ENCODE data around the gene RUNX3. TPM values are rescaled to one million over a fixed set of nuclear protein-coding genes. Genes with fewer than 3 reads are reported as not detected.
"Not testable (repeated sequence)": the region's sequence is repeated elsewhere in the genome, so short reads cannot be mapped to it uniquely, and the experiment has no call there.

Gene RUNX3
- polyA plus RNA-seq (2013, experiment 1 of 2; ENCODE audit: insufficient read length): 3.7 TPM
- 4.4 TPM for polyA plus RNA-seq (2013, experiment 2 of 2; ENCODE audit: insufficient read length)

DNA sequence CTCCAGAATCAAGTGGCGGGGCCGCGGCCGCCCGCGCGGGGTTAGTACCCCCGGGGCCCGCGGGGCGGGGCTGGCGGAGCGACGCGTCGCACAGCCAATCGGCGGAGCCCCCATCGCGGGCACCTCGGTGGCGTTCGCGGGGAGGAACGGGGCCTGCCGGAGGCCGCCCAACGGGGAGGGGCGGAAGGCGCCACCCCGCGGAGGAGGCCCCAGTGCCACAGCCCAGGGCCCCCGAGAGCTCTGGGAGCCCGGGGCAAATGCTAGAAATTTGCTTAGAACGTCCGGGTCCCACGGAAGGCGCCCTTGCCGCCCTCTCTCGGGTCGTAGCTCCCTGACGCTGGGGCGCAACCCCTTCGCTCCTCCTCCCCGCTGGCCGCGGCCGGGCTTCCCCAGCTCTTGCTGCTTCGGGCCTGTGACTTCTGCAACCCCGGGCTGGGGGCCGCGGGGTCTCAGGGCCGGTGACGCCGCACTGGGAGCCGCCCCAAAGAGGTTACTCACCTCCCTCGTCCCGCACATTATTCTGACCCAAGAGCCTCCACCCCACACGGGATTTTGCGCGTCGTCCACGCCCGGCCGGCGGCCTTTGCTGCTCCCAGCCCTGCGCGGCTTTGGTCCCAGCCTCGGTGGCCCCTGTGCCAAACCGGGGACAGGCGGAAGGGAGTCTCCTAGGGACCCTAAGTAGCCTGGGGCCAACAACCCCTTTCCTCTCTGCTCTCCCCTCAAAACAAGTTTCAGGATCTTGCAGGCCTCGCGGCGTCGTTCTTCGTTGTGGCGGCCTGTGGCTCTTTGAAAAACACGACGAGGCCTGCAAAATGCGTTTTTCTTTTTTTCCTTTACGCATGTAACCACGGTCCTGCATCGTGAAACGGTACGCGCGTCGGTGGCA is at the start of gene RUNX3:
RUNX3 (minus strand) TSS at position 17 of the 886 bp plus-strand sequence. CDS start 408 bp downstream, outside the sequence.
- peak; percentile 43 for DNase-seq

DNA sequence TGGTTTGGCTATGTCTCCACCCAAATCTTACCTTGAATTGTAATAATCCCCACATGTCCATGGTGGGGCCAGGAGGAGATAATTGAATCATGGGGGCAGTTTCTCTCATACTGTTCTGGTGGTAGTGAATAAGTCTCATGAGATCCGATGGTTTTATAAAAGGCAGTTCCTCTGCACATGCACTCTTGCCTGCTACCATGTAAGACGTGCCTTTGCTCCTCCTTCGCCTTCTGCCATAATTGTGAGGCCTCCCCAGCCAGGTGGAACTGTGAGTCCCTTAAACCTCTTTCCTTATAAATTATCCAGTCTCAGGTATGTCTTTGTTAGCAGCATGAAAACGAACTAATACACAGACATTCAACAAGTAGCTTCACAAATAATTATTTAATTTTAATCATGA is 49.2 kb upstream of the RUNX3 start:
- not testable (repeated sequence) for DNase-seq

DNA sequence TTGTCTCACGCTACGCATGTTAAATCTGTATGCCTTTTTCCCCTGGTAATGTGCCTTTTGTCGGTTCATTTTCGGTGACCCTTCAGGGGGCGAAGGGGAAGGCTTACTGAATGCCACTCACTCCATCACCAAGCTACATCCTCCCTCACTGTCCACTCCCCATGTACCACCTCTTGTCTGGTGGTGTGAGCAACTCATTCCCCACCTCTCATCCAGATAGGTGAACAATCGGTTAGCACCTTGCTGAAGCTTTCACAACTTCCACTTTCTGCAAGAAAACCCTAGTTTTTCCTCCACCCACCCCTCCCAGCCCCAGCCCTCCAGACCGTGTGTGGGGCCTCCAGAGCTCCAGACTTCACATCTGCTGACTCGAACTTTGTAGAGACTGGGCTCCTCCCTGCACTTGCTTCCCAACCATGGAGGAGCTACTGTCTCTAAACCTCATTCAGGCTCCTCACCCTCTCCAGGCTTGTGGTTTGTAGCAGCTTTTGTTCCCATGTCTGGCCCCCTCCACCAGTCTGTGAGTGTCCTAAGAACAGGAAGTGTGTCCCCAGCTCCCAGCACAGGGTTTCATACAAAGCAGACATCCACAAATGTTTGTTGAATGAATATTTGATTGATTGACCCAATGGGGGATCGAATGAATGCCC is 48.4 kb upstream of the RUNX3 start:
- no peak for DNase-seq

DNA sequence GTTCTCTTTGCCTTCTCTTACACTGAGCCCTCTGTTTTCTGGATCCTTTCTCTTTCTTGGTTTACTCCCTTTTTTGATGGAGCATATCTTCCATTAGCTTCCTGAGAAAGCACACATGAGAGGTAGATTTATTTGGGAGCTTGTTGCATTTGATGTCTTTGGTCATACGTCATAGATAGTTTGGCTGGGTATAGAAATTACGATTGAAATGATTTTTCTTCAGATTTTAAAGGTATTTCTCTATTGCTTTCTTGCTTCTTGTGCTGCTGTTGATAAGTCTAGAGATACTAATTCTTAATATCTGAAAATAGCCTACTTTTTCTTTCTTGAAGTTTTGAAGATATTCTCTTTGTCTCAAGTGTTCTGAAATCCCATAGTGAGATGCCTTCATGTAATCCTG is 45.3 kb upstream of the RUNX3 start:
- no peak for DNase-seq

DNA sequence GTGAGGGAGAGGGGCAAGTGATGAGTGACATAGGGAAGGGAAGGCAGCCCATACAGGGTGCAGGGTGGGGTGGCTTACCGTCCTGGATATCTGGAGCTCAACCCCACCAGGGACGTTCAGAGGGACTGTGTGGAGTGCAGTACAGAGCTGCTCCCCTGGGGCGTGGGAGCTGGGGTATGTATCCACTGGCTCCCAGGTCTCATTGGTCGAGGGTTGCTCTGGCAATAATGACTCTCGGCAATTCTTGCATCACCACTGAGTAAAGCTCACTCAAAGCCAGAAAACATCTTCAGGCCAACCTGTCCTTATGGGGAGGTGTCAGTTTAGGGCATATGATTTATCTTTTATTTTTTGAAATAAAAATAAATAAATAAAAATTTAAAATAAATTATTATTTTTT is 43.2 kb upstream of the RUNX3 start:
- DNase-seq: no peak

DNA sequence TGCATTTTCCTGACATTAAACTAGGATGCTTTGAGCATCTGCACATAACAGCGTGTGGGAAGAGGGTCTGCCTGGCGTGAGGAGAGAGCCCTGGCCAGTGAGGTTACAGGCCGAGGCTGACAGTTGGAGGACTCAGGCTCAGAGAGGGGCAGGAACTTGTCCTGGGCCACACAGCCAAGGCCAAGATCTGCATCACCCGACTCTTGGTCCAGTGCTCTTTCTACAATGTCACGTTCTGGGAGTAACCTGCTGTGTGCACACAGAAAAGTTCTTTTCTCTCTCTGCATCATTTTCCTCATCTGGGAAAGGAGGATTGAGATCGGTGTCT is 42.8 kb upstream of the RUNX3 start:
- no peak for DNase-seq

DNA sequence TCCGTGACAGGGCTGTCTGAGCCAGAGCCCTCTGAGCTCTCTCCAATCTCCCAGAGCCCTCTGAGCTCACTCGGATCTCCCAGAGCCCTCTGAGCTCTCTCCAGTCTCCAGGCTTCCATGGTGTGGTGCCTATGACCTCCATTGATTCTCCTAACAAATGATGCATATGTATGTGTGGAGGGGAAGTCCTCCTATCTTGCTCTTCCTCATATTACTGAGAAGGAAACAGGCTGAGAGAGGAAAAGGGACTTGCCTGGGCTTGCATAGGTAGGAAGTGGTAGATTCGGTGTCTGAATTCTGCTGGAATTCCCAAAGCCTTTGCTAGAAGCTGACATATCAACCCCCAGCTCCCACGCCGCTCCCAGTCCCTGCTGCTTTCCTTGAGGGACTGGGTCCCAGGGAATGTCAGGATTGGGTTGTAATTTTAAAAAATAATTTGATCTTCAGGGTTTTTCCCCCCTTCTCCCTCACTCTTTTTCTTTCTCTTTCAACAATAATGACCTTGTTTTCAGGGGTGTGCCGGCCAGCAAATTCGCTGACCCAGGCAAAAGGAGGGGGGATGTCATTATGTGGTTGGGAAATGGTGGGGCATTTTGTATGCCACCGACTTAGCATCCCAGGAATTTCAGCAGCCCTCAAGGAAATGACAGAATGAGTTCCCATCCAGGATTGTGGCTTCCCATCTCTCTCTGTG is 42.3 kb upstream of the RUNX3 start:
- no peak for DNase-seq

DNA sequence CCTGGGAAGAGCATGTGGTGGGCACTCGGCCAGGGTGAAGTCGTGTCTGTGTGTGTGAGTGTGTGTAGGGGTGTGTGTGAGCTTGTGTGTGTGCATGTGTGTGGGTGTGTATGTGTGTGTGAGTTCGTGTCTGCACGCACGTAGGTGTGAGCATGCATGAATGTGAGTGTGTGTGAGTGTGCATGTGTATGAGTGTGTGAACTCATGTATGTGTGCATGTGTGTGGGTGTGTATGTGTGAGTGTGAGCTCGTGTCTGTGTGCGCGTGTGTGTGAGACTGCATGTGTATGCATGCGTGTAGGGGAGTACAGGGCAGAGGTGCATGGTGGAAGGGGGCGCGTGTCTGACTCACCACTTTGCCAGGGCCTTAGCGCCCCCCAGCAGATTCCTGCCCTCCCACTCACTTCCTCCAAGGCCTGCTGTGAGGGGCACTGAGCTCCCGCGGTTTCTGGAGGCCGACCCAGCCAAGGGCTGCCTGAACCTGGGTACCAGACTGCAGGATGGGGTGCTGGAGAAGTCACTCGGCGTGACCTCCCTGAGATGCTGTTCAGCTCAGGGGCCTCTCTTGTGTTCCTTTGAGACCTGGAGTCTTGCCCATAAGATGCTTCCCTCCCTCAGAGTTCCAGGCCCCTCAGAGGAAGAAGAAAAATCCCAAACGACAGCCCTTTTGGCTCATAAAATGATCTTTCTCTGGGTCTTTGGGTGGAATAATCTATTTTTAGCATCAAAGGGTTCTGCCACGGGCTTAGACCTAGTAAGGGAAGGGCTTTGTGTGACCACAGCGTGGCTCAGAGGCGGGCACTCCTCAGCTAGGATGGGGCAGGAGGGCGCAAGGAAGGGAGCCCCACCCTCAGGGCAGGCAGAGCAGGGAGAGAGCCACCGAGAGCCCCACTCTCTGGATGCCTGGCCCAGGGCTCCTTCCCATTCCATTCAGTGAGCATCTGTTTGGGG is 41.1 kb upstream of the RUNX3 start:
- peak; percentile 35 for DNase-seq

DNA sequence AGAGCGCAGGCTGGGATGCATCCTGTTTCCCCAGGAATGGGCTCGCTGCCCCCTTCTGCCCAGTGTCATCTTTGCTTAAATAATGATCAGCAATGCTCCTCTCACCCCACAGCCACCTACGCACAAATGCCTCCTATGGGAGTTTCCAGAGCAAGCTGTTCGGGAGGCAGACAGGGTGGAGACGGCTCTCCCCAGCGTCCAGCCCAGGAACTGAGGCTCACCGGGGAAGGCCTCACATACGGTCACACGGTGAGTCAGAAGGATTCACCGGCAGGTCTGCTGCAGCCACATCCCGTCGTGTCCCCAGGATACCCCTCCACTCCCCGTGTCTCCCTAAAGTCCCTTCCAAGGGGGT is 40.3 kb upstream of the RUNX3 start:
- DNase-seq: peak; percentile 65

DNA sequence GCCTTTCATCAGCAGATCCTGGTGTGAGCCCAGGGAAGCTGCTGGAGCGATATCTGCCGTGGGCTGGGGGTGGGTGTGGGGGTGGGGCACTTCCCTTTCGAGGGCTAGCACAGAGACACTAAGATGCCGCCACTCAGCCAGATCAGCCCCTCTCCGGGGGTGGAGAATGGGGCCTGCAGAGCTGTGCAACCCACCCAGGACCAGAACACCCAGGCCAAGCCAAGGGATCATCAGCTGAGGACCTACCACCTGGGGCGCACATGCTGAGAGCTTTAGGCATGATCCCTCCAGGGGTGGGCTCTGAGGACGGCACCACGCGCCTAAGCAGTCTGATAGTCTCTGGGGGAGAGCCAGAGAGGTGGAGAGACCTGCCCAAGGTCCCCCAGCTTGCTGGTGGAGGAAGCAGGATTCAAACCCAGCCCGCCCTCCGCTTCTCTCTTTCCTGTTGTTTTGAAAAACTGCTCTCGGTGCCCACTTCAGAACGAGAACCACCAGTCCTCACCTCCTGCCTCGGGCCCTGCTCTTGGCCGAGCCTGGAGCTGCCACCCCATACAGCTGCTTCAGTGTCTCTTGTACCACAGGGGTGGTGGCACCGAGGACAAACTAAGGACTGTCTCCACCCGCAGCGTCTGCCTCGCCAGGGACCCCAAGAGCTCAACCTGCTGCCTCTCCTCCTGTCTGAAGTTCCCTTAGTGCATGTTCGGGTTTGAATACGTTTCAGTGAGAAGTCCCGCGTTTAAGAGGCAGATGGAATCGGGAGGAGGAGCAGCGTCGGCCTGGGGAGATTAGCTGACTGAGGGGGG is 39.7 kb upstream of the RUNX3 start:
- DNase-seq: no peak

DNA sequence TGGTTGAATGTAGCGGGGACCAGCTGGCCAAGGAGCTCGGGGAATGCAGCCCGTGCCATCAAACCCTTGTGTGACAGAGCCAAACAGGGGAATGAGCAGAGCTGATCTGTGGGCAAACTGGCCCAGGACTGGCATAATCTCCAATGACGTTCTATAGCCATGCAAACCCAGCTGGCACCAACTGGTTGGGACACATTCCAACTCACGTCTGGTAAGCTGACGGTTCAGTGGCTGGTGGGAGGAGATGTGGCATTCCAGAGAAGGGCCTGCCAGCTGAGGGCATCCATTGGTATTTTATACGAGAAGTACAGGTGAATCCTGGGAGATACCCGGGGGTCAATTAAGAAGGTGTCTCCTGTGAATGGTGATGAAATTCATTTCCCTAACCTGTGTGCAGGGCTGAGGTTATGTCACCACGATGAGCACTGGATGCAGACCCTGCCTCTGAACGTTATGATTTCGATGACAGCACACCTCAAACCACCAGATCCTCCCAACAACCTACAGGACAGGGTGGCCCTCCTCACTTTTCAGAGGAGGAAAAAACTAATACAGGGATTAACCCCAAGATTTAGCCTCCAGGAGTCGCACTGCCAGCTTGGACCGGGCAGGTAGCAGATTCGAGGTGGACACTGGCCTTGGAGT is 39.0 kb upstream of the RUNX3 start:
- no peak for DNase-seq

DNA sequence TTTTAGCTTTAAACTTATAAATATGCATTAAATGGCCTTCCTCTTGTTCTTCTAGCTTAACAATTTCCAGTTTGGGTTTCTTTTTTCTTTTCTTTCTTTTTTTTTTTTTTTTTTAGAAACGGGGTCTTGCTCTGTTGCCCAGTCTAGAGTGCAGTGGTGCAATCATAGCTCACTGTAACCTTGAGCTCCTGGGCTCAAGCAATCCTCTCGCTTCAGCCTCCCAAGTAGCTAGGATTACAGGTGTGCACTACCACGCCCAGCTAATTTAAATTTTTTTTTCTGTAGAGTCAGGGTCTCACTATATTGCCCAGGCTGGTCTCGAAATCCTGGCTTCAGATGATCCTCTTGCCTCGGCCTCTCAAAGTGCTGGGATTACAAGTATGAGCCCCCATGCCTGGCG is 37.9 kb upstream of the RUNX3 start:
- no peak for DNase-seq

DNA sequence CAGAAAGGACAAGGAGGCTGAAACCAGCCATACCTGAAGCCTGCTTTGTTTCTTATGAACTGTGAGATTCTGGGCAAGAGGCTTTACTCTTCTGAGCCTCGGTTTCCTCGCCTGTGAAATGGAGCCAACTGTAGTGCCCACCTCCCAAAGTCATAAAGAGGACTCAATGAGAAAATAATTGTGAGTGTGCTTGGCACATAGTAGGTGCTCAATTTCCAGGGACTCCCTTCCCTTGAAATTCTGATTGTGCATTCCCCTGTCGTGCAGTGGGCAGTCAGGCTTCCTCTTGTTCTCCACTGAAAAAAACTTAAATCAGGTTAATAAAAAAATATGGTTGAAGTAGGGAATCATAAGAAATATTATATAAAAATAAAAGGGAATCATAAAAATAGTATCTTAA is 37.5 kb upstream of the RUNX3 start:
- DNase-seq: no peak

DNA sequence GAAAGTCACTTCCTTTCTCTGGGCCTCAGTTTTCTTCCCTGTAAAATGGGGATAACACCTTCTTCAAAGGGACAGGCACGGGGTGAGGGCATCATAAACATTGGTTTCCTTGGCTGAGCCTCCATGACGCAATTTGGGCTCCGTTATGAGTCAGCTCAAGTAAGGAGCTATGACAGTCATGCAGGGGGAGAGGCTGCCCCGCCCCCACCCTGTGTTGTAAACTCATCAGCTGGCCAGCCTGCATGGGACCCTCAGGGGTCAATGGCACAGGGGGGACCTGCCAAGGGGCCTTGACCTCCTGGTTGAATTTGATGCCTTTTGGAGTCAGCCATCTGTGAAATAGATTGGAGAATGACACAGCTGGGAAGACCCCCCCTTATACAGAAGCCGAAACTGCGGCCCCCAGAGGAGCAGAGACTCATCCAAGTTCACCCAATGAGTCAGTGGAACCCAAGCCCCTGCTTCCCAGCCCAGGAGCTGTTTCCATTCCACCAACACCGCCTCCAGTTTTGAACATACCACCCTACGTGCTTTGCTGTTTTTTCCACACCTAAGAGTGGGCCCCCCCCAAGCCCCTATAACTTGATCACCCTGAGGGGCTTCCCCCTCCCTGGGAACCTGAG is 36.8 kb upstream of the RUNX3 start:
- DNase-seq: peak; percentile 87

DNA sequence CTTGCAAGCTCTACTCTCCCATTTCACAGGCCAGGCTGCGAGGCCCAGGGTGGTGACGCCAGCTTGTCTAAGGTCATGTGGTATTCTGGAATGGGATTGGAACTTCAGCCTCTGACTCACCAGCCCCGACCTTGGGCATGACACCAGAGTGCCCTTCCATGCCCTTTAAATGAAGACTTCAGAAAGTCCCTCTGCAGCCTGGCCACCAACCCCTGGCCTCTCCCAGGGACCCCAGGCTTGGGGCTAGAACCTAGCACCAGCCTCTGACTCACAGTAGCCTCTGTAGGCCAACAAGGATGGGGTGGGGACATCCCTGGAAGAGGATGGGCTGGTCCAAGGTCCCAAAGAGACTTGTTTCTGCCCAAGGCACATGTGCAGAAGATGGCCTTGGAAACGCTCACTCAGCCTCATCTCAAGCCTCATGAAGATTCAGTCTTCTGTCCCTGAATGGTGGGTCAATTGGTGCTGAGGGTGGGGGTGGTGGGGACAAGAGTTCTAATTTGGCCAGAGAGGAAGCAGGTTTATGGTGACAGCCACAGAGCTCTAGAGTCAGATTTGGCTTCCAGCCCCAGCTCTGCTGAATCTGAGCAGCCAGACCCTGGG is 36.1 kb upstream of the RUNX3 start:
- no peak for DNase-seq

DNA sequence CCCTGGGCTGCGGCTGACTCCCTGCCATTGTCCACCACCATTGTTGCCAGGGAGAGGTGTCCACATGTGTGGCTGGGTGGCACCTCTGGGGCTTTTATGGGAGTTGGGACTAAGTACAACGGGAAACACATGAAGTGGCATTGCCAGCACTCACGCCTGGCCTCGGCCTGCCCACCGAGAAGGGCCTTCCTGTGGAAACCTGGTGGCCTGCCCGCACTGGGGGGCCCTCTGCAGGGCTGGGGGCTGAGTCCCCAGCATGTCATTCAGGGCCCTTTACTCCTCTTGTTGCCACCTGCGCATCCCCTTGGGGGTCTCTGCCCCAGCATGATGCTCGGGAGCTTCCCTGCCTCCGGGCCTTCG is 35.5 kb upstream of the RUNX3 start:
- DNase-seq: no peak

DNA sequence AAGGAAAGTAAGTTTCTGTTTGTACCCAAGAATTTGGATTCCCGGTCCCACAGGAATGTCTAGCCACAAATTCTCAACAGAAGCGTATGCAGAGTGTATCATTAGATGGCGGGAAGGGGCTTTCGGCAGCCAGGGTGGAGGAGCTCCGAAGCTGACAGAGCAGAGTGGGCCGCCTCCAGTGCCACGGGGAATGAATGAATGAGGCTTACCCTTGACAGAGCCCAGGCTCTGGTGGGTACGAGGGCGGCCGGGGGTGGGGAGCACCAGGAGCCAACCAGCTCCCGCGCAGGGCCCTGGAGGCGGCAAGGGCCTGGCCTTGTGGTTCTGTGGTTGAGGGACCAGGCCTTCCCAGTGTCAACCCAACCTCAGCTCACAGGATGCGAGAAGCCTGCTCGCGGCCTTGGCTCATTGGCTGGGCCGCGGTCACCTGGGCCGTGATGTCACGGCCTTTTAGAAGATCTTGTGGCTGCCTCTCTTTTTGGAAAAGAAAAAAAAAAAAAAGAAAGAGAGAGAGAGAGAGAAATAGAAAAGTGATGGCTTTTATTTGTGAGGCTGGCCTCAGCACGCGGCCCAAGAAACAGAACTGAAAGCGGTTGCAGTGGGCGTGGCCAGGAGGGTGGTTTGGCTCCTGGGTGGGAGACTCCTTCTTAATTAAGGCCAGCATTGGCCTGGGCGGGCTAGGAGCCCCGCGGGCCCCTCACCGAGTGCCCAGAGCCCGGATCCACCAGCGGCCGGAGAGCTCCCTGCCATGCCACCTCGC is 34.9 kb upstream of the RUNX3 start:
- peak; percentile 88 for DNase-seq

DNA sequence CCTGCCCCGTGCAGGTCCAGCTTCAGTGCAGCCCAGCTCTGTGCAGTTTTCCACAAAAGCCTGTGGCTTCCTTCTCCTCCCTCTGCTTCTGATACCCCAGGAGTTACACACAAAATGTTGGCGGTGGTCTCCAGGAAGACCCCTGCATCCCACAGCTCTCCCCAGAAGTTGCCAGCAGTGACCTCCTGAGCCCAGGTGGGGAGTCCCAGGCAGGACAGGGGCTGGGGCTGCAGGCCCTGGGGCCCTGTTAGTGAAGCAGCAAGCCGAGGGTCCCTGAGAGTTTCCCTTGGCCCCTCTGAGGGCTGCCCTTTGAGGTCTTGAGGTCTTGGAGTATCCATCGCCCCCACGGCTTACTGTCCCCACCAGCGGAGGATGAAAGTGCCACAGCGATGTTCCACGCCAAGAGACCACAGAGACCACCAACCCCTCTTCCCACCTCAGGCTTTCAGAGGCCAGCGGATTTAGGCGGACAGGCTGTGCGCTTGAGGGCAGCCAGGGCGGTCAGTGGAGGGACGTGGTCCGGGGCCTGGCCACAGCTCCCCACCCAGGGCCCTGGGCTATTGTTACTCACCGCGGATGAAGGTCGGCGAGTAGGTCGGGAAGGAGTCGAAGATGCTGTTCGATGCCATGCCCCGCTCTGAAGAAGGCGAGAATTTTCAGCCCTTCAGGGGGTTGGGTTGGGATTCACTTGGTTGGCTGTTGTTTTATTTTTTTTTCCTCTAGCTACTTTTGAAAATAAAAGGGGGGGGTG is 34.0 kb upstream of the RUNX3 start:
- no peak for DNase-seq

Data from fibroblast of skin of abdomen (primary cell).